KOPT-K1 (cell line): Measurements from ENCODE around the gene LACRT.

Experiments used
- H3K27ac ChIP-seq: fragments of 200-600 bp; sonication (generic); 2 replicates; pipeline ENCODE4 v1.5.1; 2016; ENCODE audit warnings: antibody characterized with exemption, mild to moderate bottlenecking, low read depth, low read length; ENCODE audit not compliant: poor library complexity, severe bottlenecking
- H3K36me3 ChIP-seq: fragments of 200-600 bp; sonication (generic); 2 replicates; pipeline ENCODE4 v1.5.1; 2017; ENCODE audit warnings: antibody characterized with exemption, mild to moderate bottlenecking, low read length, moderate library complexity; ENCODE audit not compliant: insufficient read depth
- H3K9me3 ChIP-seq: fragments of 200-600 bp; sonication (generic); 2 replicates; pipeline ENCODE4 v1.5.1; 2017; ENCODE audit warnings: antibody characterized with exemption, low read length, mild to moderate bottlenecking; ENCODE audit not compliant: insufficient read depth, poor library complexity, severe bottlenecking

Gene LACRT

DNA sequence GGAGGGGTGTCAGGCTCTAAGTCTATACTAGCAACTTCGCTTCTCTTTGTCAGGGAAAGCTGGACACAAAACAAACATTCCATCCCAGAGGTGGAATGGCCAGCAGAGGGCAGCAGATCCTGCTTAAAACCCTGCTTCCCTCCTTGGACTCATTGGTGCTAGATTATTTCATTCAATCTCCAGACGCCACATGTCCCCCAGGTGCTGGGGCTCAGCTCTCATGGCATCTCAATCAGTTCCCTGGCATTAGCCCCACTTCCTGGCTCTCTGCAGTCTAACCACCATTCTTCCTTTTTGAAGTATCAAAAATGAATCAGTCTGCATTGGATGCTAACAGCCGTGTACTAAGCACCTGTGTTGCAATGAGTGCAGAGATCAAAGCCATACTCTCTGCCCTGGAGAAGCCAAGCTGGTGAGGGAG is 38.2 kb downstream of the LACRT start:
- Histone ChIP-seq H3K36me3 (no peaks in the 10 kb centered on the region), H3K9me3 (no peaks in the 10 kb centered on the region), H3K27ac (no peak overlapping the region)

DNA sequence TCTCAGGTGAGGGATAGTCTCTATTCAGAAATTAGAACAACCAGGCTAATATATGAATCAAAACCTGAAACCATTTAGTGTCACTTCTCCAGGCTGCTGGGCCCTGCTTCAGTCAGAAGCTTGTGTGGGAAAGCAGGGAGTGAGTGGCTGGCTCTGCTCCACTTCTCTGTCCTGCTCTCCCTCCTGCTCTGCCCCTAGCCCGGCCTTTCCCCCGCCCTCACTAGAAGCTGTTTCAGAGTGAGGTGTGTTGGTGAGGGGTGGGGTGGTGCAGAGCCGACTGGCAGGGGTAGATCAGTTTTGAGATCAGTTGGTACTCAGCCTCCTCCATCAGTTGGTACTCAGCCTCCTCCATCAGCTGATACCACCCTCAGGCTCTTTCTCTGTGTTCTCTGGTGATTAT is 39.2 kb downstream of the LACRT start:
- Histone ChIP-seq H3K36me3 (no peaks in the 10 kb centered on the region), H3K27ac (no peak overlapping the region), H3K9me3 (no peaks in the 10 kb centered on the region)

DNA sequence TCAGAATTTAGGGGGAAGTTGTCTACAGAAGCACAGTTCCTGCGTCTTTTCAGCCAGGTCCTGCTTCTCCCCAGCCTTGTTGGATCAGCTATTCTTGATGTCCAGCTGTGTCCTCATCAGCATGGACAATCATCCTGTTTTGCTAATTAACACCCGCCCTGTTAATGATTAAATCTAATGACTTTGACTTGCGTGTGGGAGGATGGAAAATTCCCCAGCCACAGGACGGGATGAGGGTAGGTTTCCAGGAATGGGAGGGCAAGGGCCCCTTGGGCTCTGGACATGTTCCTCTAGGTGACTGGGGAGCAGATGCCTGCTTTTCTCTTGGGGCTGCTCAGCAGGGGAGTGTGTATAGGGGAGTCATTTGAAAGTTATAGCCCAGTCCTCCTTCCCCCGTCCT is 41.0 kb downstream of the LACRT start:
- no peaks in the 10 kb centered on the region for H3K9me3 ChIP-seq
- H3K27ac ChIP-seq, result no peak overlapping the region
- H3K36me3 ChIP-seq, result no peaks in the 10 kb centered on the region

DNA sequence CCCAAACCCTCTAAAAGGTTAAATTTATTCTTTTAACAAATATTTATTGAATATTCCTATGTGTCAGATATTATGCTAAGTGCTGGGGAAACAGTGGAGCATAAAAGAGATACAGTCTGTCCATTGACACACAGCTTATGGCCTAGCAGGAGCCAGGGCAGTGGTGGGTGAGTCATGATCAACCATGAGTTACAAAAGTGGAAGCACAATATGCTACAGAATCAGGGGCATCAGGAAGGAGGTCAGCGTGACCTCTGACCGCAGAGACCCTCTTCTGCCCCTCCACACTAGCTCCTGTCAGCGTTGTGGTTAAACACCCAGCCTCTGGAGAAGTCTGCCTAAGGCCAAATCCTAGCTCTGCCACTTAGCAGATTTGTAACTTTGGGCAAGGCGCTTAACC is 41.6 kb downstream of the LACRT start:
- no peak overlapping the region for H3K27ac ChIP-seq
- H3K36me3 ChIP-seq, result no peaks in the 10 kb centered on the region

DNA sequence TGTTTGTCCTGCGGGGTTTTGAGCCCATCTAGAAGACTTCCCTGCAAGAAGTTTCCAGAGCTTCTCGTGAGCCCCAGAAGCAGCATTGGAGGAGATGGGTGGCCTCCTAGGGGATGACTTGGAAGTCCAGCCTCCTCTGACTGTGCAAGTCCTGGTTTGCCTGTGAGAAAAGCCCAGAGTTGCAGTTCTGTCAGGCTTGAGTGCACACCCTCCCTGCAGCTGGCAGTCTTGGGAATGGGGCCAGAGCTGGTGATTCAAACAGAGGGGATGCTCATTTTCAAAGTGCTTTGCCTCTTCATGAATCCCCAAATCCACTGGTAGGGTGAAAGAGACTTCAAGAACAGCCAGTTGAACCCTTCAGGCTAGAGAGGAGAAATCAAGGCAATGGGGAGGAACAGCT is 42.4 kb downstream of the LACRT start:
- no peak overlapping the region for H3K27ac ChIP-seq
- no peaks in the 10 kb centered on the region for H3K9me3 ChIP-seq
- no peaks in the 10 kb centered on the region for H3K36me3 ChIP-seq

More for the DNA sequence above, 41.6 kb downstream of the LACRT start:
- H3K9me3 ChIP-seq, result no peaks in the 10 kb centered on the region

DNA sequence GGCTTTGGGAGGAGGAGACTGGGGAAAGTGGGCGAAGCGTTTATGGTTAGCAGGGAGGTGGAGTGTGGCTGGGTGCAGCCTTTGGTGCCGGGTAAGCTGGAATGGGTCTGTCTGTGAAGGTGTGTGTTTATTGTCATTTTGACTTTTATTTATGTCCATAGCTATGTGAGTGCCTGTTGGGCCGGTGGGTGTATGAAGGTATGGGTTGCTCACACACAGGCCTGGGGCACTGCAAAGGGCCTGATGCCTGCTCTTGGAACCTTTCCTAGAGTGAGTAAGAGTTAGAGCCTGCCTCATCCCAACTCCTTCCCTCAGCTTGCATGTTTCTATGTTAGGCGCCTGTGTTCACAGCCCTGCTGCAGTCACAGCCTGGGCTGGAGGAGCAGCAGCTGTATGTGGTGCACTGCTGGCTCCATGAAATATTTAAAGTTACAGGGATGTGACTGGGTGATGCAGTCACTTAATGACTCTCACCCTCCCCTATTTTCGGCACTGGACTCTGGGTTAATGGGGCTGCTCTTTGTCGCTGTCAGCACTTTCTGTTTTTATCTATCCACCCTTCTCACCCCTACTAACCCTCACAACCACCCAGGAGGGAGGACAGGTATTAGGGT is 43.6 kb downstream of the LACRT start:
- H3K36me3 ChIP-seq, result no peaks in the 10 kb centered on the region
- no peak overlapping the region for H3K27ac ChIP-seq

DNA sequence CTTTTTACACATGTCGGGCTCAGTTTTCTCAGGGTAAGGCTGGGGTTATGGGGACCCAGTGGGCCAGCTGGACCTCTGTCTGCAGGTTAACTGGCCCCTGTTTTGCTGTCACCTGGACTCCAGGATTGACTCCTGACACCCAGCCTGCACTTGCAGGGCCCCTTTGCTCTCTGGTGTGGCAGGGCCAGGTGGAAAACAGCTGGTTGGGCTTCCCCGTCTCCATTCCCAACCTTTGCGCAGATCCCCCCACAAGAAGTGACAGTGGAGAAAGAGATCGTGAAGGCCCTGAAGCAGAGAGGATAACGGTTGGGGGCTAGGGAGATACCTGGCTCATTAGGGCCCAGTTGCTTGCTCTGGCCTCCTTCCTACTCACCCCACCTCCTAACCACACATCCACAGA is 44.7 kb downstream of the LACRT start:
- Histone ChIP-seq H3K9me3 (no peaks in the 10 kb centered on the region), H3K27ac (no peak overlapping the region), H3K36me3 (no peaks in the 10 kb centered on the region)

More for the DNA sequence above, 43.6 kb downstream of the LACRT start:
- no peaks in the 10 kb centered on the region for H3K9me3 ChIP-seq

DNA sequence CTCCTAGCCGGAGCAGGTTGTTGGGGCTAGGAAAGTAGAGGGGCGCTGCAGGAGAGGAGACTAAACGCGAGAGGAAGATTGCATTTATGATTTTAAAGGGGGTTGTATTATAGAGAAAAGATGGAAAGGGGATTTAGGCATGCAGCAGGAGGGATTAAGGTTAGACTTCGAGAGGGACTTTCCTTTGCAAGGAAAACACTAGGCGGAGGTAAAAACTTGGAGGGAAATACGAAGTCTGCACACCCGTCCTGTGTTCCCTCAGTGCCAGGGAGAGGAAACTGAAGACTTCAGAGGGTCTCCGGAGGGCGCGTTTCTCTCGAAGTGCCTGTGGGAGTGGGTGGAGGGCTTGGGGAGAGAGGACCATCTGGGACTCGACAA is 45.8 kb downstream of the LACRT start:
- Histone ChIP-seq H3K27ac (no peak overlapping the region), H3K9me3 (no peaks in the 10 kb centered on the region), H3K36me3 (no peaks in the 10 kb centered on the region)

DNA sequence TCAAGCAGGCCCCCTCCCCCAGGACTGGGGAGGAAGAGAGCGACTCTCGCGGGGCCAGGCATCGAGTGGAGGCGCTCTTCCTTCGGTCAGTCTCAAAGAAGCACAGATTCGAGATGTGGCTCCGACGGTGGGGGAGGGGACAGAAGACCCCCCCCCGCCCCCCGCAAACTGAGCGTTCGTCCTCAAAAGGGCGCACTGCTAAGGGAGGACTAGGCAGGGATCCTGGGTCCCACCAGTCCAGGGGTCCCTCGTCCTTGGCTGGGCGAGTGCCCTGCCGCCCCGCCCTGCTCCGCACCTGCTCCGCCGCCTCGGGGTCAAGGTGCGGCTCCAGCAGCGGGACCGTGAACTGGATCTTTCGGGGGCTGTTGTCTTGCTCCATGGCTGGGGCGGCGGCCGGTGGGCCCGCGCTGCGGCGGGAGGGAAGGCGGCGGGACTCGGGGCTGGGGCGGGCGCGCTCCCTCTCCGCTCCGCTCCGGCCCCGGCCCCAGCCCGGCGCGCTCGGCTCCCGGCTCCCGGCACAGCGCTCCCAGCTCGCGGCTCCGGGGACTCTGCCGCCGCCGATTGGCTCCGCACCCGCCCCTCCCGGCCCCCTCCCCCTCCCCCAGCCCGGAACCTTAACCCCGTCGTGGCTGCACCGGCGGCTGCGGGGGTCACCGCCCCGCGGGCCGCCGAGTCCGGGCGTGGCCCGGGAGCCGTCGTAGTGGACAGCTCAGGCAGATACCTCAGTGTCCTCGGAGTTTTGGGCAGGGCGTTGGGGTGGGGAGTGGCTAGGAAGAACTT is 46.4 kb downstream of the LACRT start, which contains the start of gene PPP1R1A:
PPP1R1A (minus strand) TSS at position 550 of the 780 bp plus-strand sequence; CDS start at position 379, 171 bp downstream.
- Histone ChIP-seq H3K27ac (no peak within 1 kb of the TSS), H3K36me3 (no peaks in the 10 kb centered on the region), H3K9me3 (no peaks in the 10 kb centered on the region)

DNA sequence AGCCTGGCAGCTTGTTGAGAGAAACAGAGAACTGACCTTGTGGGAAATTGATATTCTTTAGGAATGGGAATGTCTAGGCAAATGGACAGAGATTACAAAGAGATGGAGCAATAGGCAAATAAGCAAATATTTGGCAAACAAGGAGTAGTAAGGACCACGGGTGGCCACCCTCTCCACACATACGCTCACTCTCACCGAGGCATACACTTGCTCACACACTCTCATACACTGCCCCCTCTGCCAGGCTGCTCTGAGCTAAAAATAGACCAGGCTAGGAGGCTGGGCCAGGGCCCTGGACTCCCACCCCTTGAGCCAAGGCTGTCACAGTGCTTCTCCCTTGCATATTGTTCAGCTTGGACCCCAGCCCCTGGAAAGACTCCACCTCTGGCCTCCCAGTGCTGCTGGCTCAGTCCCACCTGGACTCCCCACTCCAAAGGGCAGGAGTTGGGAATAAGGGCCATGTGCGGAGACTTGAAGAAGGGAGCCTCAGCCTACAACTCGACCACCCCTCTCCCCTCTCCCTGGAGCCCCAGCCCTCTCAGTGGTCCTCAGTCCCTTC is 47.3 kb downstream of the LACRT start:
- Histone ChIP-seq H3K36me3 (no peaks in the 10 kb centered on the region), H3K27ac (no peak overlapping the region), H3K9me3 (no peaks in the 10 kb centered on the region)

DNA sequence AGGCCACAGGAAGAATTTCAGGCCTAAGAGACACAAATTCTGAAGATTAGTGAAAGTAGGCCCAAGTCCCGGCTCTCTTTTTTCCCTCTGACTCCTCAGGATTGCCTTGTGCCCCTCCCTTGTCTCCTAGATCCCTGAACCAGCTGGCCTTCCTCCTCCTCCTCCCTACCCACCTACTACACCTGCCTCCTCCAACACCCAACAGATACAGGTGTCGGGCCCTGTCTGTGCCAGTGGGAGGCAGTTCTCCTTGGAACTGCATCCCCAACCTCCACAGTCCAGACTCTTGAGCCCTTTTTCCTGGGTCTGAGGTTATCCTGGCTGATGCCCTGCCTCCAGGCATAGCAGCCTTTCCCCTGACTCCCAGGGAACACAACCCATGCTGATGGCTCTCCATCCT is 48.1 kb downstream of the LACRT start:
- Histone ChIP-seq H3K36me3 (no peaks in the 10 kb centered on the region), H3K9me3 (no peaks in the 10 kb centered on the region), H3K27ac (no peak overlapping the region)

DNA sequence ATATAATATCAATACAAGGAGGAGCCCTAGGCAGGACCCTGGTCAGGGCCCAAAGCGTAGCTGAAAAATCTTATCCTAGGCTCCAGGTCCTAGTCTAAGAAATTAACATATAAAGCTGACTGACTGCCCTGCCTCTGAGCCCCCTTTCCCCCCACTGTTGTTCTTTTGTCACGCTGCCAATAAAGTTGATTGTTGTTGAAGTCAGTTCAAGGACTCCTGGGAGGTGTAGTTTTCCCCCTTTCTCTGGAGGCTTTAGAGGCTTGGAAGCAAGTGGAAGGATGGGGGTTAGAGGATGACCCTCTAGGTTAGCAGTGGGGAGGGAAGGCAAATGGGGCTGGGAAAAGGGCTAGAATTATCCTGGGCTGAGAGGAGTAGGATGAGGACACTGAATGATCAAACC is 49.5 kb downstream of the LACRT start:
- H3K27ac ChIP-seq, result no peak overlapping the region
- H3K9me3 ChIP-seq, result no peaks in the 10 kb centered on the region
- no peaks in the 10 kb centered on the region for H3K36me3 ChIP-seq

DNA sequence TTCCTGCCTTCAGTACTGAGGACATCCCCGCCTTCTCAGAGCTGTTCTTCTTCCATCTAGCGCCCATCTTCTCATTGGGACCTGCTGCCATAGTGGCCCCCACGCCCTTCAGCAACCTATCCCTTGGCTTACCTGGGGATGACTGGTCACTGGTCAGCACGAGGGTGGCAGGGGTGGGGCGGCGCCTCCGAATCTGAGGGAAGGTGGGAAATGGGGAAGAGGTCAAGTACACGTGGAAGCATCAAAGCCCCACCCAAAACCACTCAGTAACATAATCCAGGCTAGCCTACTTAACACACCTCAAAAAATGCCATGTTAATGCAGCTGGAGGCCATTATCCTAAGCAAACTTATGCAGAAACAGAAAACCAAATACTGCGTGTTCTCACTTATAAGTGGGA is 50.6 kb downstream of the LACRT start:
- Histone ChIP-seq H3K9me3 (no peaks in the 10 kb centered on the region), H3K36me3 (no peaks in the 10 kb centered on the region), H3K27ac (no peak overlapping the region)

DNA sequence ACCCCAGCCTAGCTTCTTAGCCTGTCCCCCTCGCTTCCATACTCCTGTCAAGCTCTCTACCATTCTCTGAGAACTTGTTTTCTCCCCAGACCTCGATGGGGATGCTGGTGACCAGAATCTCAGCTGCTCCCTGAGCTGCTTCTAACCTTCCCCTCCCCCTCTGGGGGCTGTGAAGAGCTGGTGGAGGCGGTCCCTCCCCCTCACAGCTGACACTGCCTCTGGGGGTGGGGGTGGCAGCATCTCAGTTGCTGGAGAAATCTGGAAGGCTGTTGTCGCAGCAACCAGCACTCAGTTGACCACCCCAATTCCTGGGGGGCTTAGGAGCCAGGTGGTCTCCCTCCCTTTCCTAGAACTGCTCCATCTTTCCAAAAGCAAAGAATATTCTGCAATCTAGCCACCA is 51.0 kb downstream of the LACRT start:
- no peaks in the 10 kb centered on the region for H3K9me3 ChIP-seq
- H3K27ac ChIP-seq, result no peak overlapping the region
- H3K36me3 ChIP-seq, result peaks cover 3% of the 10 kb centered on the region; the same call in 1 of the 2 replicates

DNA sequence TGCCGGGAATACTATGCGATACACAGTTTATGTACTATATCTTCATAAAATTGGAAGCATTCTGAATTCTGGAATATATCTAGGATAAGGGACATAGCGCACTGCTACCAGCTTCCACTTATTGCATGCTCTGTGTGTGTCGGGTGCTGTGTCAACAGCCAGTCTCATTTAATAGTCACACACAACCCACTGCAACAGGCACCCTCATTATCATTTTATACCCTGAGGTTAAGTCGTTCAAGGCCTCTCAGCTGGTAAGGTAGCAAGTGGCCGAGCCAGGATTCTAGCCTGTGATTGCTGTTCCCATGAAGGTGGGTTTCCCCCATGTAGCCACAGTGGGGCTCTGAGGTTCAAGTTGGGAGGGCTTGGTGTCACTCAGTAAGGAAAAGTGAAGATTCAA is 53.3 kb downstream of the LACRT start:
- peaks cover 24% of the 10 kb centered on the region for H3K36me3 ChIP-seq
- H3K27ac ChIP-seq, result no peak overlapping the region
- H3K9me3 ChIP-seq, result no peaks in the 10 kb centered on the region
